Measurements from ENCODE around the gene ITPR1.

DNA sequence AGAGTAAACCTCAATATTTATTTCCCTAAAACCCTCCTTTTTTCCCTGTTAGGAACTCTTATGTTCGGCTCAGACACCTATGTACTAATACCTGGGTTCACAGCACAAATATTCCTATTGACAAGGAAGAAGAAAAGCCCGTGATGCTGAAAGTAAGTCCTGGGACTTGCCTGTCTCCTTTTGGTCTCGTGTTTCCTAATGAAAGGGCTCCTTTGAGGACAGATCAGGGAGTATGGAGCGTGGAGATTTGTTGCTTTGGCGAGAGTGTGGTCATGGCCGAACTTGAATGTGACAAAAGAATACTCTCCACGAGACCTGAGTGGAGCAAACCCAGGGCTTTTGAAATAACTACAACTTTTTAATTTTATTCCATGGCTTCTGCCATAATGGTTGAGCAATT, 167.8 kb downstream of the ITPR1 start:
- TF ChIP-seq, protein P1, sequence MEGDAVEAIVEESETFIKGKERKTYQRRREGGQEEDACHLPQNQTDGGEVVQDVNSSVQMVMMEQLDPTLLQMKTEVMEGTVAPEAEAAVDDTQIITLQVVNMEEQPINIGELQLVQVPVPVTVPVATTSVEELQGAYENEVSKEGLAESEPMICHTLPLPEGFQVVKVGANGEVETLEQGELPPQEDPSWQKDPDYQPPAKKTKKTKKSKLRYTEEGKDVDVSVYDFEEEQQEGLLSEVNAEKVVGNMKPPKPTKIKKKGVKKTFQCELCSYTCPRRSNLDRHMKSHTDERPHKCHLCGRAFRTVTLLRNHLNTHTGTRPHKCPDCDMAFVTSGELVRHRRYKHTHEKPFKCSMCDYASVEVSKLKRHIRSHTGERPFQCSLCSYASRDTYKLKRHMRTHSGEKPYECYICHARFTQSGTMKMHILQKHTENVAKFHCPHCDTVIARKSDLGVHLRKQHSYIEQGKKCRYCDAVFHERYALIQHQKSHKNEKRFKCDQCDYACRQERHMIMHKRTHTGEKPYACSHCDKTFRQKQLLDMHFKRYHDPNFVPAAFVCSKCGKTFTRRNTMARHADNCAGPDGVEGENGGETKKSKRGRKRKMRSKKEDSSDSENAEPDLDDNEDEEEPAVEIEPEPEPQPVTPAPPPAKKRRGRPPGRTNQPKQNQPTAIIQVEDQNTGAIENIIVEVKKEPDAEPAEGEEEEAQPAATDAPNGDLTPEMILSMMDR (IDR thresholded peaks at IDR 0.05; ENCODE audit: insufficient read depth, low read depth, low read length): no peak
- TF ChIP-seq EZH2 (IDR thresholded peaks at IDR 0.05; ENCODE audit: insufficient read depth, low read length): no peak
